Kidney (tissue), 14 donors: ENCODE results near the gene SYT1. TPM values are rescaled to one million over a fixed set of nuclear protein-coding genes. Genes with fewer than 3 reads are reported as not detected.

ENCODE experiments used
- DNase-seq, 5 donors: peaks; one replicate each; pipeline ENCODE4 v3.0.0-alpha.2; 2013 to 2020
- FAIRE-seq: peaks from 2 replicates; lab custom pipeline; 2012; peaks lifted over from hg19 to GRCh38; lab: Jason Lieb, UNC
- H3K27ac ChIP-seq, 2 donors: one replicate each; pipeline ENCODE4 v1.7.0; 2013; ENCODE audit warnings: low read depth in 2 of 2, low read length in 2 of 2, inconsistent platforms in 1 of 2
- H3K27me3 ChIP-seq: one replicate; pipeline ENCODE4 v1.7.1; 2013; ENCODE audit warnings: low read length, inconsistent platforms; ENCODE audit not compliant: control insufficient read depth, insufficient read depth
- H3K36me3 ChIP-seq, 3 donors: one replicate each; pipeline versions ENCODE4 v1.7.0 to v1.7.1; 2013; ENCODE audit warnings: low read length in 3 of 3, control low read depth in 1 of 3, inconsistent platforms in 1 of 3; ENCODE audit not compliant: insufficient read depth in 3 of 3, control insufficient read depth in 2 of 3
- H3K4me1 ChIP-seq, 3 donors: one replicate each; pipeline versions ENCODE4 v1.7.0 to v1.7.1; 2013; ENCODE audit warnings: low read length in 3 of 3, inconsistent platforms in 1 of 3, low read depth in 1 of 3; ENCODE audit not compliant: control insufficient read depth in 2 of 3, insufficient read depth in 2 of 3
- H3K4me3 ChIP-seq, 3 donors: one replicate each; pipeline versions ENCODE4 v1.7.0 to v1.8.1; 2013; ENCODE audit warnings: low read length in 3 of 3, control low read depth in 1 of 3, inconsistent platforms in 1 of 3
- H3K9ac ChIP-seq, 3 donors: one replicate each; pipeline versions ENCODE4 v1.7.0 to v1.7.1; 2013; ENCODE audit warnings: low read length in 3 of 3, control low read depth in 1 of 3, inconsistent platforms in 1 of 3
- H3K9me3 ChIP-seq, 3 donors: one replicate each; pipeline versions ENCODE4 v1.7.0 to v1.7.1; 2013; ENCODE audit warnings: low read length in 3 of 3, control low read depth in 1 of 3, inconsistent platforms in 1 of 3; ENCODE audit not compliant: control insufficient read depth in 2 of 3, insufficient read depth in 1 of 3
- CTCF ChIP-seq: IDR thresholded peaks from 3 replicates; pipeline ENCODE4 v1.5.1; 2012; ENCODE audit warnings: mild to moderate bottlenecking, moderate library complexity, borderline replicate concordance; ENCODE audit not compliant: insufficient read depth; ENCODE audit errors: extremely low read depth
- intact Hi-C: fragments of 100-400 bp; cut with DNase I; formaldehyde crosslinking; loops from one replicate; pipeline ENCODE4 v1.11.1; 2022
- polyA plus RNA-seq: library from polyadenylated mRNA; stranded (reverse); fragments of 350-450 nt; fragmentation: Illumina TruSeq; extraction: RNeasy Lipid Tissue Mini Kit (QIAGEN cat#74804); gene quantifications from one replicate; pipeline ENCODE4 v1.2.3, GENCODE V29; 2014; ENCODE audit warnings: low read depth, low replicate concordance; ENCODE audit not compliant: insufficient read depth
- total RNA-seq: library from RNA; stranded (reverse); fragmentation: NEBNext Ultra II Directional; extraction: Animal tissue kit (Norgen Biotek cat#: 25700); gene quantifications from one replicate; pipeline ENCODE4 v1.2.1, GENCODE V29; 2021
- donor health status: control.
- donor health status: control.
- donor health status: control.
- donor health status: control.
- donor health status: control.
- donor health status: DM: yes; HTN: yes; CAD: no.
- donor health status: Normal renal cell carcinoma (clear cell type).

SYT1 gene
- total and polyA plus RNA-seq, 2 donors from 2014 or later: 0.69 to 1.2 TPM

- intact Hi-C loops: no loop called here
- Histone ChIP-seq H3K27me3 (no peaks in the 10 kb centered on the region), H3K36me3 (no peaks in the 10 kb centered on the region), H3K9ac (no peak overlapping the region), H3K27ac (no peak overlapping the region), H3K4me1 (no peaks in the 10 kb centered on the region), H3K4me3 (no peak overlapping the region), H3K9me3 (no peaks in the 10 kb centered on the region)
- DNase-seq (no peak), FAIRE-seq (no peak)
- no peak for TF ChIP-seq CTCF
These were observed 193.8 kb downstream of the SYT1 start for GRCh38 chr12:79058342-79058741.

- Histone ChIP-seq H3K27me3 (no peaks in the 10 kb centered on the region), H3K4me3 (no peak overlapping the region), H3K9ac (no peak overlapping the region), H3K9me3 (no peaks in the 10 kb centered on the region), H3K36me3 (no peaks in the 10 kb centered on the region), H3K27ac (no peak overlapping the region), H3K4me1 (no peaks in the 10 kb centered on the region)
- no peak for FAIRE-seq
- TF ChIP-seq CTCF: no peak
- intact Hi-C loops: no loop called here
- DNase-seq: no peak
These were observed 195.0 kb downstream of the SYT1 start for GRCh38 chr12:79059557-79059956.

GRCh38 chr12:79063258-79063657 lies 198.7 kb downstream of the SYT1 start:
- no peak overlapping the region for H3K9ac ChIP-seq
- H3K4me3 ChIP-seq: no peak overlapping the region
- H3K9me3 ChIP-seq: no peaks in the 10 kb centered on the region
- DNase-seq: no peak
- H3K36me3 ChIP-seq: no peaks in the 10 kb centered on the region
- no peaks in the 10 kb centered on the region for H3K4me1 ChIP-seq
- H3K27ac ChIP-seq: no peak overlapping the region
- FAIRE-seq: no peak
- intact Hi-C loops: no loop called here
- TF ChIP-seq CTCF: no peak
- no peaks in the 10 kb centered on the region for H3K27me3 ChIP-seq

GRCh38 chr12:79067977-79068376 lies 203.4 kb downstream of the SYT1 start:
- Histone ChIP-seq H3K9me3 (no peaks in the 10 kb centered on the region), H3K36me3 (no peaks in the 10 kb centered on the region), H3K4me1 (no peaks in the 10 kb centered on the region), H3K9ac (no peak overlapping the region), H3K27me3 (no peaks in the 10 kb centered on the region), H3K4me3 (no peak overlapping the region), H3K27ac (no peak overlapping the region)
- intact Hi-C loops: no loop called here
- TF ChIP-seq CTCF: no peak
- DNase-seq (no peak), FAIRE-seq (no peak)
